Large intestine (tissue), 3 donors: ENCODE measurements around the gene LTBP4. TPM values are rescaled to one million over a fixed set of nuclear protein-coding genes. Genes with fewer than 3 reads are reported as not detected.

Experiments
- DNase-seq, 2 donors: peaks; one replicate each; pipeline versions ENCODE4 v3.0.0 to v3.0.0-alpha.2; 2013
- H3K27ac ChIP-seq: one replicate; pipeline ENCODE4 v1.5.1; 2013; ENCODE audit warnings: low read length
- H3K27me3 ChIP-seq: 2 replicates; pipeline ENCODE4 v1.6.1; 2013; ENCODE audit warnings: low read length; ENCODE audit not compliant: control insufficient read depth, insufficient read depth
- H3K36me3 ChIP-seq: 2 replicates; pipeline ENCODE4 v1.6.1; 2013; ENCODE audit warnings: low read length; ENCODE audit not compliant: control insufficient read depth, insufficient read depth
- H3K4me1 ChIP-seq: one replicate; pipeline ENCODE4 v1.6.1; 2013; ENCODE audit warnings: low read length; ENCODE audit not compliant: control insufficient read depth, insufficient read depth
- H3K4me3 ChIP-seq: one replicate; pipeline ENCODE4 v1.5.1; 2013; ENCODE audit warnings: low read length
- H3K9me3 ChIP-seq: one replicate; pipeline ENCODE4 v1.6.1; 2013; ENCODE audit warnings: mild to moderate bottlenecking, low read depth, low read length, moderate library complexity; ENCODE audit not compliant: control insufficient read depth
- WGBS: methylation state at CpG from one replicate; pipeline ENCODE4 v1.1.5; 2013; ENCODE audit warnings: low lambda C conversion rate; ENCODE audit not compliant: insufficient coverage; 5-methylcytosine and 5-hydroxymethylcytosine counted together
- polyA plus RNA-seq: library from polyadenylated mRNA; unstranded; fragments of 120-200 nt; gene quantifications from one replicate; pipeline ENCODE4 v1.2.1, GENCODE V29; 2013

LTBP4 gene
- polyA plus RNA-seq, 1 donor: 223 TPM

DNA sequence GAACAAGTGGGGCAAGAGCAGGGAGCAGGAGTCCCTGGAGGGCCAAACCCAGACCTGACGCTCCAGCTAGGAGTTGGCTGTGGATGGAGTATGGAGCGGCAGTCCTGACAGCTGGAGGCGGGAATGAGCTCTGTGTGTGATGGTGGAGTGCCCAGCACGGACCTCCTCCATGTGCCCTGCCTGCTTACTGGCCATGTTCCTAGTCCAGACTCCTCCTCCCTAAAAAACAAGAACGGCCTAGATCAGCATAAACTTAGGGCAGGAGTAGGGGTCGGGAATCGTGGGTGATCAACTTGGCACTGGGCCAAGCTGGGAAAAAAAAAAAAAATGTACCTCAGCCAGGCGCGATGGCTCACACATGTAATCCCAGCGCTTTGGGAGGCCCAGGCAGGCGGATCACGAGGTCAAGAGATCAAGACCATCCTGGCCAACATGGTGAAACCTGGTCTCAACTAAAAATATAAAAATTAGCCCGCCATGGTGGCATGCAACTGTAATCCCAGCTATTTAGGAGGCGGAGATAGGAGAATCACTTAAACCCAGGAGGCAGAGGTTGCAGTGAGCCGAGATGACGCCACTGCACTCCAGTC lies 29.5 kb downstream of the LTBP4 start:
- no peak overlapping the region for H3K27ac ChIP-seq
- peaks cover 7% of the 10 kb centered on the region for H3K27me3 ChIP-seq
- no peak overlapping the region for H3K4me3 ChIP-seq
- no peak for DNase-seq
- WGBS: no CpG with 5 or more reads among the region's 16 CpGs
- peaks cover 43% of the 10 kb centered on the region for H3K36me3 ChIP-seq
- H3K4me1 ChIP-seq: peaks cover 7% of the 10 kb centered on the region
- H3K9me3 ChIP-seq: peaks cover 3% of the 10 kb centered on the region

DNA sequence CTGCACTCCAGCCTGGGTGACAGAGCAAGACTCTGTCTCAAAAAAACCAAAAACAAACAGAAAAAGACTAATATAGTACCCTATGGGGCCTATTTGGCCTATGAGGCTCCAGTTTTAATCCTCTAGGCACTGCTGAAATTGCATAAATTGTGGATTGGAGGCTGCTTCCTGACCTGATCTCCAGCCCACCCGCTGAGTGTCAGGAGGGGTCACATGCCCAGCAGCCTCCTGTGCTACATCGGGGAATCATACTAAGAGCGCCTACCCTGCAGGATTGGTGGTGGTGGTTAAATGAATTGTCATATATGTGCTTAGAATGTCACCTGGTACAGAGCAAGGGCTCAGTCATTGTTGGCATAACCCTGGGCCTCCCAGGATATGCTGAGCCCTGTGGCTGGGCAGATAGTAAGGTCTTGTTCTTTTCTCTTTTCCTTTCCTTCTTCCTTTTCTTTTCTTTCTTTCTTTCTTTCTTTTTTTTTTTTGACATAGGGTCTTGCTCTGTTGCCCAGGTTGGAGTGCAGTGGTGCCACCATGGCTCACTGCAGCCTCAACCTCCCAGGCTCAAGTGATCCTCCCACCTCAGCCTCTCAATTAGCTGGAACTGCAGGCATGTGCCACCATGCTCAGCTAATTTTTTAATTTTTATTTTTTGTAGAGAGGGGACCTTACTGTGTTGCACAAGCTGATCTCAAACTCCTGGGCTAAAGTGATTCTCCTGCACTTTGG lies 31.3 kb downstream of the LTBP4 start:
- no peak overlapping the region for H3K27ac ChIP-seq
- DNase-seq: no peak
- peaks cover 3% of the 10 kb centered on the region for H3K9me3 ChIP-seq
- WGBS: no CpG with 5 or more reads among the region's 3 CpGs
- H3K4me1 ChIP-seq: peaks cover 7% of the 10 kb centered on the region
- H3K36me3 ChIP-seq: peaks cover 25% of the 10 kb centered on the region
- peaks cover 7% of the 10 kb centered on the region for H3K27me3 ChIP-seq
- H3K4me3 ChIP-seq: no peak overlapping the region

DNA sequence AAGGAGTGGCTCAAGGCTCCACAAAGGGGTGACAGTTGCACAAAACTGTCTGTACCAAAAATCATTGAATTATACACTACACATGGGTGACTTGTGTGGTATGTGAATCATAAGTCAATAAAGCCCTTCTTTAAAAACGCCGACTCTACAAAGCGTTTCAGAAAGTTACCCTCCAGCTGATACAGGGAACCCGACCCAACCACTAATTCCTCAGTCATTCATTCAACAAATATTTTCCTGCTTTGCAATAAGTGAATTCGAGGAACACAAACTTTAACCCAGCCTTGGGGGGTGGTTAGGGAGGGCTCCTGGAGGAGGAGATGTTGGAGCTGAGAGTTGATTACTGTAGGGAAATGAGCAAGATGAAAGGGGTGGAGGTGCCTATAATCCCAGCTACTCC lies 32.0 kb downstream of the LTBP4 start:
- H3K4me1 ChIP-seq: peaks cover 7% of the 10 kb centered on the region
- H3K36me3 ChIP-seq: peaks cover 18% of the 10 kb centered on the region
- no CpG with 5 or more reads among the region's 5 CpGs for WGBS
- H3K9me3 ChIP-seq: no peaks in the 10 kb centered on the region
- peaks cover 7% of the 10 kb centered on the region for H3K27me3 ChIP-seq
- no peak overlapping the region for H3K4me3 ChIP-seq
- DNase-seq: no peak
- H3K27ac ChIP-seq: no peak overlapping the region

DNA sequence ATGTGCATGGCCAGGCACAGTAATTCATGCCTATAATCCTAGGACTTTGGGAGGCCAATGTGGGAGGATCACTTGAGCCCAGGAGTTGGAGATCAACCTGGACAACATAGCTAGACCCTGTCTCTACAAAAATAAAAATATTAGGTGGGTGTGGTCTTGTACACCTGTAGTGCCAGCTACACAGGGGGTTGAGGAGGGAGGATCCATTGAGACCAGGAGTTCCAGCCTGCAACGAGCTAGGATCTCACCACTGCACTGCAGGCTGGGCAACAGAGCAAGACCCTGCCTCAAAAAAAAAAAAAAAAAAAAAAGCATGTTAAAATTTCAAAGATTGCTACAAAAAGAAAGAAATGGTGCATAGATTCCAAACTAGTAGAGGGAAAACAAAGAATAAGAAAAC lies 37.2 kb downstream of the LTBP4 start:
- Histone ChIP-seq H3K4me3 (no peak overlapping the region), H3K4me1 (peaks cover 7% of the 10 kb centered on the region), H3K9me3 (no peaks in the 10 kb centered on the region), H3K27me3 (peaks cover 7% of the 10 kb centered on the region), H3K27ac (no peak overlapping the region), H3K36me3 (no peaks in the 10 kb centered on the region)
- WGBS: no CpG with 5 or more reads among the region's 1 CpG
- no peak for DNase-seq

DNA sequence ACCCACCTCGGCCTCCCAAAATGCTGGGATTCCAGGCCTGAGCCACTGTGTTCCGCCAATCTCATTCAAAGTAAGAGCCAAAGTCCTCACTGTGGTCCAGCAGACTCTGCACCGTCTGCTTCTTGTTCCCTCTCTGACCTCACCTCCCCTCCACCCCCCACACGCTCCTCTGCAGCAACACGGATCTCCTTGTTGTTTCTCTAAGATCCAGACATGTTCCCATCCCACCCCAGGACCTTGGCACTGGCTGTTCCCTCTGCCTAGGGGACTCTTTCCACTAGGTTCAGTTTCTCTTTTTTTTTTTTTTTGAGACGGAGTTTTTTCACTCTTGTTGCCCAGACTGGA lies 38.4 kb downstream of the LTBP4 start:
- DNase-seq: no peak
- no peak overlapping the region for H3K27ac ChIP-seq
- H3K4me3 ChIP-seq: no peak overlapping the region
- no CpG with 5 or more reads among the region's 6 CpGs for WGBS
- no peaks in the 10 kb centered on the region for H3K4me1 ChIP-seq
- peaks cover 4% of the 10 kb centered on the region for H3K27me3 ChIP-seq
- H3K9me3 ChIP-seq: no peaks in the 10 kb centered on the region
- no peaks in the 10 kb centered on the region for H3K36me3 ChIP-seq

DNA sequence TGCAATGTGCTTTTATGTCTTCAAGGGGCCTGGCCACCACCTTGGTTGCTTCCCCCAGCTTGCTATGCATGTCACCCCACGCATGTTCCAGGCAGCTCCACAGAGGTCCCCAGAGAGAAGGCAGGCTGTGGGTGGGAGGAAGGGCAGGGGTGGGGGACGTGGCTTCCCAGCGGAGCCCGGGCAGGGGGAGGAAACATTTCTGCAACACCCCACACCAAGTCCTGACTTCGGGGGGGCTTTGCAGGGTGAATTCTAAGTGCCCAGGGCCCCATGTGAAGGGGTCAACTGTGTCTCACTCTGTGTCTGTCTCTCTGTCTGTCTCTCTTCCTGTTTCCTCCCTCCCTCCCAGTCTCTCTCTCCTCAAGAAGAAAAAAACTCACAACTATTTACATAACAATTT lies 39.6 kb downstream of the LTBP4 start:
- Histone ChIP-seq H3K27ac (no peak overlapping the region), H3K4me1 (no peaks in the 10 kb centered on the region), H3K9me3 (no peaks in the 10 kb centered on the region), H3K4me3 (no peak overlapping the region), H3K36me3 (no peaks in the 10 kb centered on the region), H3K27me3 (no peaks in the 10 kb centered on the region)
- DNase-seq: no peak
- WGBS: no CpG with 5 or more reads among the region's 5 CpGs

DNA sequence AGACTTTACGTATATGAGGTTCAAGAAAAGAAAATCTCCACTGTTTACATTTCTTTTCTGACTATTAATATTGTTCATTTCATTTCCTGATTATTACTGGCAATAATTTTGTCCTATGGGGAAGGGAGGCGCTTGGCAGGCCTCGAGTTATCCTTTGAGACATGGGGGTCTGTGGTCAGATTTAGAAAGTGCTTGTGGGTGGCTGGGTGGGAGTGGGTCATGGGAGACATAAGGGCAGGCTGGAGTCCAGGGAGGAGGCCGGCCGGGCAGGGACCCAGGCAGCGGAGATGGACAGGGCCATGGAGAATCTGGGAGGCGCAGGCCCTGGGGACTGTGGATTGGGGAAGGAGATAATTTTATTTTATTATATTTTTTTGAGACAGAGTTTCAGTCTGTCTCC lies 40.1 kb downstream of the LTBP4 start:
- Histone ChIP-seq H3K36me3 (no peaks in the 10 kb centered on the region), H3K9me3 (no peaks in the 10 kb centered on the region), H3K4me3 (no peak overlapping the region), H3K27ac (no peak overlapping the region), H3K27me3 (no peaks in the 10 kb centered on the region), H3K4me1 (no peaks in the 10 kb centered on the region)
- no peak for DNase-seq
- WGBS: no CpG with 5 or more reads among the region's 7 CpGs

DNA sequence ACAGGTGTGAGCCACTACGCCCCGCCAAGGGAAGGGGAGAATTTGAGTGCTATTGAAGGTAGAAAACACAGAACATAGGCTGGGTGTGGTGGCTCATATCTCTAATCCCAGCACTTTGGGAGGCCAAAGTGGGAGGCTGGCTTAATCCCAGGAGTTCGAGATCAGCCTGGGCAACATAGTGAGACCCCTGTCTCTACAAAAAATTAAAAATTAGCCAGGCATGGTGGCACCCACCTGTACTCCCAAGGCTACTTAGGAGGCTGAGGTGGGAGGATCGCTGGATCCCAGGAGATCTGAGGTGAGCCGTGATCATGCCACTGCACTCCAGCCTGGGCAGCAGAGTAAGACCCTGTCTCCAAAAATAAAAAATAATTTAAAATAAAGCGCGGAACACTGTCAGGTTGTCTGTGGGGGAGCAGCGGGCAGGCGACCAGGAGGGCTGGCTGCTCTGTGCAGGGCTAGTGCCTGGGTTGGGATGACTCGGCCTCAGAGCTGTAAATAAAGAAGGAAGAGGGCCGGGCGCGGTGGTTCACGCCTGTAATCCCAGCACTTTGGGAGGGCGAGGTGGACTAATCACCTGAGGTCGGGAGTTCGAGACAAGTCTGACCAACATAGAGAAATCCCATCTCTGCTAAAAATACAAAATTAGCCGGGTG lies 41.0 kb downstream of the LTBP4 start:
- no peak overlapping the region for H3K4me3 ChIP-seq
- WGBS: 100% methylated on average over 2 of the region's 18 CpGs
- DNase-seq: no peak
- no peaks in the 10 kb centered on the region for H3K27me3 ChIP-seq
- H3K9me3 ChIP-seq: no peaks in the 10 kb centered on the region
- H3K4me1 ChIP-seq: peaks cover 2% of the 10 kb centered on the region
- no peak overlapping the region for H3K27ac ChIP-seq
- H3K36me3 ChIP-seq: no peaks in the 10 kb centered on the region

DNA sequence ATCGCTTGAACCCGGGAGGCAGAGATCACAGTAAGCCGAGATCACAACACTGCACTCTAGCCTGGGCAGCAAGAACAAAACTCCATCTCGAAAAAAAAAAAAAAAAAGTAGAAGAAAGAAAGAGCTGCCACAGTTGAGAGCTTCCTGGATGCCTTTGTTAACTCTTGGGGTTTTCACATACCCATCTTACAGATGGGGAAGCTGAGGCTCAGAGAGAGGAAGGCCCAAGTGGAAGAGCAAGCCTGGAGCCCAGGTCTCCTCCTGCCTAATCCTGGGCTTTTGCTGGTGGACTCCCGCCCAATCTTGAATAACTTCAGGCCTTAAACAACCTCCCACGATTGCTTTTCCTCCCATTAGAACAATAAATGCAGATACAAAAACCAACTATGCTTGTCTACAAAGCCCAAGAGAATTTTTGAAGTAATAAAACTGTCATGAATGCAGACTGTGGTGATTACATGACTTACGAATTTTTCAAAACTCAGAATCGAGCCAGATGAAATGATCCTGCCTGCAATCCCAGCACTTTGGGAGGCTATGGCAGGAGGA lies 41.7 kb downstream of the LTBP4 start:
- WGBS: 60% methylated on average over 1 of the region's 8 CpGs
- no peak overlapping the region for H3K4me3 ChIP-seq
- no peak for DNase-seq
- no peak overlapping the region for H3K27ac ChIP-seq
- H3K27me3 ChIP-seq: no peaks in the 10 kb centered on the region
- peaks cover 2% of the 10 kb centered on the region for H3K4me1 ChIP-seq
- H3K9me3 ChIP-seq: no peaks in the 10 kb centered on the region
- no peaks in the 10 kb centered on the region for H3K36me3 ChIP-seq

DNA sequence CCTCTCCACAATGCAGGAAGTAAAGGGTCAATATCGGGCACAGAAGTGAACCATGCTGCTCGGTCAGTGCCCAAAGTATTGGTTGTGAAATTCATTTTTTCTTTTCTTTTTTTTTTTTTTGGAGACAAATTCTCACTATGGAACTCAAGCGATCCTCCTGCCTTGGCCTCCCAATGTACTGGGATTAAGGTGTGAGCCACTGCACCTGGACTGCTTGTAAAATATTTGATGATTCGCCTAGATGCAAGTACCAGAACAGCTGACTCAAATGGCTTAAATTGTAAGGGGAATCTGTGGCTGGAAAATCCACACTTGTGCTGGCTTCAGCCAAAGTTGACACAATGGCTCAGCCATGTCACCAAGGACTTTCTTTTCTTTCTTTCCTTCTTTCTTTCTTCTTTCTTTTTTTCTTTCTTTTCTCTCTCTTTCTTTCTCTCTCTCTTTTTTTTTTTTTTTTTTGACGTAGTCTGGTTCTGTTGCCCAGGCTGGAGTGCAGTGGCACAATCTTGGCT lies 45.6 kb downstream of the LTBP4 start:
- no peak for DNase-seq
- Histone ChIP-seq H3K9me3 (no peaks in the 10 kb centered on the region), H3K27ac (peak overlapping the region; percentile 68), H3K4me1 (peaks cover 2% of the 10 kb centered on the region), H3K36me3 (no peaks in the 10 kb centered on the region), H3K27me3 (no peaks in the 10 kb centered on the region), H3K4me3 (no peak overlapping the region)
- WGBS: no CpG with 5 or more reads among the region's 5 CpGs
